ENCODE data around the gene ADH1B. TPM values are rescaled to one million over a fixed set of nuclear protein-coding genes. Genes with fewer than 3 reads are reported as not detected.
"Not testable (repeated sequence)": the region's sequence is repeated elsewhere in the genome, so short reads cannot be mapped to it uniquely, and the experiment has no call there.

The ADH1B gene
- total RNA-seq (not detected), total RNA-seq (0 to 0.15 (median 0) reads per million in 172 experiments)
- not detected for polyA plus RNA-seq (2013, experiment 1 of 2)
- 0.18 TPM for polyA plus RNA-seq (2013, experiment 2 of 2)

DNA sequence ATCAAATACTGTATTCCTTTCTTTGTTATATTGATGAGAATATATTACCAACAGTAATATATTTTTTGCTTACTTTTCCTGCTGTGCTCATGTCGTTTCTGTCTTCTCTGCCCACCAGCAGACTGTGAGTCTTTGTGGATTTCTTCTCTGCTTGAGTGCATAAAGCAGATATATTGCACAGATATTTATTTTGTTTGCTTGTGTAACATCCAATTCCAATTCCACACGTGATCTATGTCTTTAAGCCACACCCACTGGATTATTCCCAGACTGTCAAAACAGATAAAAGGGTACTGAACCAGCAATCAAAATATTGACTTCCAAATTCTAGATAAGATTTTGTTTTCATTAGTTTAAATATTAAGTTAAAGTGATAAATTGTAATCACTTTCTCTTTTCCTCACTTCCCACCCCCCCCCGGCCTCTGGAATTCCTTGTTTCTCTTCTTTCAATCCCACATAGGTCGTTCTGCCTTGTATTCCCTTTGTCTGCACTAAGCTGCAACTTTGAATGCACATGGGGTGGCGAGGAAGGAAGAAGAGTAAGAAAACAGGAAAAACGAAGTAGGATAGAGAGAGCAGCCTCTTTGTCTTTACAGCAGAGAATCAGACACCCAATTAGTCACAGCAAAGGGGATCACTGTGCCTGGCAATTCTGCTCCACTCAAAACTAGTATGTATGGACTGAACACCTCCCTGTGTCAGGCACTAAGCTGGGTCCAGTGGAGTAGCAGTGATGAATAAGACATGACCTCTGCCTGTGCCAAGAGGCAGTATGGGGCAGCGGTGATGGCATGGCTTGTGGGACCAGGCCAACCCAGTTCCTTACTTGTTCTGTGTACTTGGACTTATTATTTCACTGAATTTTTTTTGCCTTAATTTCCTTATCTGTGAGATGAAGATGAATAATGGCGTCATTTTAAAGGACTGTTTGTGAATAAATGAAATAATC lies at the start of gene ADH1B:
Gene ADH1B, minus strand, starts transcription at position 161 of the 951 bp plus-strand sequence. Its CDS starts 70 bp downstream, at position 91.
- Histone ChIP-seq H3K27ac (ENCODE audit: low read depth in 1 of 2, low read length in 2 of 2) (no peak within 1 kb of the TSS), H3K9me3 (ENCODE audit: control insufficient read depth in 1 of 2, insufficient read depth in 1 of 2, low read length in 2 of 2) (no peaks in the 10 kb centered on the region), H3K27me3 (ENCODE audit: control insufficient read depth in 1 of 2, insufficient read depth in 2 of 2, low read length in 2 of 2) (peaks cover 0 to 3% of the 10 kb centered on the region in 2 experiments), H3K36me3 (ENCODE audit: insufficient read depth, low read length) (no peaks in the 10 kb centered on the region), H3K4me3 (ENCODE audit: low read length) (no peak within 1 kb of the TSS), H3K4me1 (ENCODE audit: insufficient read depth, low read length) (no peaks in the 10 kb centered on the region)
- no peaks in the 10 kb centered on the region for H3K36me3 Mint-ChIP-seq (ENCODE audit: low read depth)
- H3K4me3 Mint-ChIP-seq: no peak within 1 kb of the TSS
- ChIA-PET POLR2A (no interaction called here), CTCF (no interaction called here)
- no peak for DNase-seq
- H3K9me3 Mint-ChIP-seq: no peaks in the 10 kb centered on the region
- H3K27me3 Mint-ChIP-seq: peaks cover 20% of the 10 kb centered on the region
- no peaks in the 10 kb centered on the region for H3K4me1 Mint-ChIP-seq (ENCODE audit: low read depth)
- no peak for ATAC-seq (ENCODE audit: poor library complexity)
- TF ChIP-seq, protein P1, sequence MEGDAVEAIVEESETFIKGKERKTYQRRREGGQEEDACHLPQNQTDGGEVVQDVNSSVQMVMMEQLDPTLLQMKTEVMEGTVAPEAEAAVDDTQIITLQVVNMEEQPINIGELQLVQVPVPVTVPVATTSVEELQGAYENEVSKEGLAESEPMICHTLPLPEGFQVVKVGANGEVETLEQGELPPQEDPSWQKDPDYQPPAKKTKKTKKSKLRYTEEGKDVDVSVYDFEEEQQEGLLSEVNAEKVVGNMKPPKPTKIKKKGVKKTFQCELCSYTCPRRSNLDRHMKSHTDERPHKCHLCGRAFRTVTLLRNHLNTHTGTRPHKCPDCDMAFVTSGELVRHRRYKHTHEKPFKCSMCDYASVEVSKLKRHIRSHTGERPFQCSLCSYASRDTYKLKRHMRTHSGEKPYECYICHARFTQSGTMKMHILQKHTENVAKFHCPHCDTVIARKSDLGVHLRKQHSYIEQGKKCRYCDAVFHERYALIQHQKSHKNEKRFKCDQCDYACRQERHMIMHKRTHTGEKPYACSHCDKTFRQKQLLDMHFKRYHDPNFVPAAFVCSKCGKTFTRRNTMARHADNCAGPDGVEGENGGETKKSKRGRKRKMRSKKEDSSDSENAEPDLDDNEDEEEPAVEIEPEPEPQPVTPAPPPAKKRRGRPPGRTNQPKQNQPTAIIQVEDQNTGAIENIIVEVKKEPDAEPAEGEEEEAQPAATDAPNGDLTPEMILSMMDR (IDR thresholded peaks at IDR 0.05): no peak
- no peak within 1 kb of the TSS for H3K27ac Mint-ChIP-seq
- intact Hi-C loops (cut with DNase I, micrococcal nuclease): no loop called here

DNA sequence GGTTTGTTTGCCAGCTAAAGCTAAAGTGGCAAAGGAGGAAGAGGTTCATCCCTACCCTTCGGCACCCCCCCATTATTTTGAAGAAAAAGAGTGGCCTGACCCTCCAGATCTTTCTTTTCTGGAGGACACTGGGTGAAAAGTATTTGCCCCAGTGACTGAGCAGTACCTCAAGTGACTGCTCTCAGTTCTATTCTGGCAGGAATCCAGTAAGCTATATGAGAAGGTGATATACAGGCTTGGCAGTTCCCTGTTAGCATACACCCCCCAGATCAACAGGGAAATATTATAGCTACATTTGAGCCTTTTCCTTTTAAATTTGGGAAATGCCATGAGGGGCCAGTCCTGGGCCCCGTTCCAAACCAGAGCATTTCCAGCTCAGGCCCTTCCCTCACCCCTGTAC lies 46.6 kb upstream of the ADH1B start:
- H3K27ac ChIP-seq (ENCODE audit: low read depth in 1 of 2, low read length in 2 of 2); H3K4me3 Mint-ChIP-seq; POLR2A ChIA-PET; intact Hi-C loops (cut with DNase I, micrococcal nuclease); H3K27ac Mint-ChIP-seq; ATAC-seq (ENCODE audit: poor library complexity); H3K36me3 Mint-ChIP-seq (ENCODE audit: low read depth); H3K4me3 ChIP-seq (ENCODE audit: low read length); DNase-seq; H3K27me3 ChIP-seq (ENCODE audit: control insufficient read depth in 1 of 2, insufficient read depth in 2 of 2, low read length in 2 of 2); H3K4me1 Mint-ChIP-seq (ENCODE audit: low read depth); H3K9me3 Mint-ChIP-seq; H3K9me3 ChIP-seq (ENCODE audit: control insufficient read depth in 1 of 2, insufficient read depth in 1 of 2, low read length in 2 of 2); H3K36me3 ChIP-seq (ENCODE audit: insufficient read depth, low read length); H3K4me1 ChIP-seq (ENCODE audit: insufficient read depth, low read length): not testable (repeated sequence)
- CTCF ChIA-PET: interaction anchor here (1.3 kb wide), 1 partner anchor 10 kb away, joined by 3 read pairs; no protein-coding TSS in a partner anchor
- peaks cover 34% of the 10 kb centered on the region for H3K27me3 Mint-ChIP-seq

DNA sequence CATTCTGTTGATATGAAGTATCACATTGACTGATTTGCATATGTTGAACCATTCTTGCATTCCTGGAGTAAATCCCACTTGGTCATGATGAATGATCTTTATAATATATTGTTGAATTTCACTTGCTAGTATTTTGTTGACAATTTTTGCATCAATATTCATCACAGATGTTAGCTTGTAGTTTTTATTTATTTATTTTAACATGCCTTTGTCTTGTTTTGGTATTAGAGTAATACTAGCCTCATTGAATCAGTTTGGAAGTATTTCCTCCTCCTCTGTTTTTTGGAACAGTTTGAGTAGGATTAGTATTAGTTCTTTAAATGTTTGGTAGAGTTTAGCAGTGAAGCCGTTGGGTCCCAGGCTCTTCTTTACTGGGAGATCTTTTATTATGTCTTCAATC lies 45.3 kb upstream of the ADH1B start:
- H3K27ac ChIP-seq (ENCODE audit: low read depth in 1 of 2, low read length in 2 of 2): no peak overlapping the region
- Mint-ChIP-seq H3K27me3 (peaks cover 34% of the 10 kb centered on the region), H3K9me3 (peaks cover 2% of the 10 kb centered on the region), H3K27ac (no peak overlapping the region), H3K4me1 (ENCODE audit: low read depth) (no peaks in the 10 kb centered on the region), H3K36me3 (ENCODE audit: low read depth) (no peaks in the 10 kb centered on the region), H3K4me3 (no peak overlapping the region)
- no peak for ATAC-seq (ENCODE audit: poor library complexity)
- no peak for DNase-seq
- H3K4me3 ChIP-seq (ENCODE audit: low read length): no peak overlapping the region
- H3K9me3 ChIP-seq (ENCODE audit: control insufficient read depth in 1 of 2, insufficient read depth in 1 of 2, low read length in 2 of 2): no peaks in the 10 kb centered on the region
- ChIA-PET CTCF (no interaction called here), POLR2A (no interaction called here)
- TF ChIP-seq, protein P1 (IDR thresholded peaks at IDR 0.05): no peak
- H3K36me3 ChIP-seq (ENCODE audit: insufficient read depth, low read length): no peaks in the 10 kb centered on the region
- intact Hi-C loops (cut with DNase I, micrococcal nuclease): no loop called here
- no peaks in the 10 kb centered on the region for H3K4me1 ChIP-seq (ENCODE audit: insufficient read depth, low read length)
- H3K27me3 ChIP-seq (ENCODE audit: control insufficient read depth in 1 of 2, insufficient read depth in 2 of 2, low read length in 2 of 2): no peaks in the 10 kb centered on the region

All from CD4-positive, alpha-beta T cell (primary cell).